Suprapubic skin (tissue), 3 donors: ENCODE measurements around the gene MANEAL.

Experiments used
- CTCF ChIP-seq, 2 donors: fragments of 200-600 bp in 1 of 2; fragments of 450-650 bp in 1 of 2; sonication (generic) in 1 of 2; IDR thresholded peaks; one replicate each; pipeline ENCODE4 v1.5.1; 2016 to 2019; ENCODE audit warnings: antibody characterized with exemption in 2 of 2, mild to moderate bottlenecking in 1 of 2, moderate library complexity in 1 of 2
- POLR2AphosphoS5 ChIP-seq, 3 donors: sonication (generic); formaldehyde crosslinking; IDR thresholded peaks; one replicate each; pipeline ENCODE4 v1.6.1; 2017; ENCODE audit warnings: antibody characterized with exemption in 3 of 3

- TF ChIP-seq CTCF (IDR thresholded peaks at IDR 0.05), result no peak
- TF ChIP-seq POLR2AphosphoS5 (IDR thresholded peaks at IDR 0.05), result no peak
These were observed 27.6 kb upstream of the MANEAL start for GRCh38 chr1:37765916-37766664.
